Hair follicle dermal papilla cell (primary cell): ENCODE data around the gene WIZ. TPM values are rescaled to one million over a fixed set of nuclear protein-coding genes. Genes with fewer than 3 reads are reported as not detected.

Experiments
- small RNA-seq: library from RNA; depleted of rRNA; stranded (forward); fragments of <200 nt; gene quantifications from one replicate; pipeline ENCODE3, GENCODE V24; 2012
- total RNA-seq: library from RNA; depleted of rRNA; stranded (reverse); fragments of >200 nt; gene quantifications from 2 replicates; pipeline ENCODE4 v1.2.3, GENCODE V29; 2012

WIZ gene
- total RNA-seq, result 15.4 and 17.7 TPM in 2 replicates

GRCh38 chr19:15449620-15450527, at the start of gene WIZ:
WIZ (minus strand) TSS chr19:15449956; CDS start chr19:15448307, 1,649 bp downstream.

GRCh38 chr19:15479391-15480345, 29.9 kb upstream of the WIZ start, which contains the start of gene PGLYRP2:
PGLYRP2 (minus strand) TSS chr19:15479501; CDS start chr19:15479371, 130 bp downstream.

GRCh38 chr19:15464394-15465385, 14.9 kb upstream of the WIZ start, which contains the start of gene RASAL3:
RASAL3 (minus strand) TSS chr19:15464544; CDS start chr19:15464358, 186 bp downstream.

GRCh38 chr19:15418579-15419412, 31.0 kb downstream of the WIZ start, which contains the start of gene AKAP8L:
AKAP8L (minus strand) TSS chr19:15418988; CDS start chr19:15418923, 65 bp downstream.

GRCh38 chr19:15379083-15379998, 70.4 kb downstream of the WIZ start, which contains the start of gene AKAP8:
AKAP8 (minus strand) TSS chr19:15379787; CDS start chr19:15379731, 56 bp downstream.

Small RNAs within 50 kb of the gene (small RNA-seq; reads per million reads assigned to genes)
- not detected for gene MIR1470

Other genes starting within 250 kb of the WIZ start
- gene NOTCH3, start 249.0 kb downstream of the WIZ start, total RNA-seq, result 6.9 and 14.4 TPM in 2 replicates
- 0.32 TPM in 1 of 2 replicates, not detected in the other for gene EPHX3, start 217.5 kb downstream of the WIZ start, total RNA-seq
- 32.1 and 37.3 TPM in 2 replicates for gene BRD4, start 117.4 kb downstream of the WIZ start, total RNA-seq
- 18.0 and 21.4 TPM in 2 replicates for gene AKAP8, start 70.2 kb downstream of the WIZ start, total RNA-seq
- gene AKAP8L, start 31.0 kb downstream of the WIZ start, total RNA-seq, result 64.2 and 75.5 TPM in 2 replicates
- 0.16 TPM in 1 of 2 replicates, not detected in the other for gene RASAL3, start 14.6 kb upstream of the WIZ start, total RNA-seq
- gene PGLYRP2, start 29.5 kb upstream of the WIZ start, total RNA-seq, result not detected in 2 replicates
- not detected in 2 replicates for gene CYP4F22, start 58.6 kb upstream of the WIZ start, total RNA-seq
- not detected in 2 replicates for gene CYP4F8, start 165.3 kb upstream of the WIZ start, total RNA-seq
- not detected in 2 replicates for gene CYP4F3, start 190.9 kb upstream of the WIZ start, total RNA-seq
- not detected in 2 replicates for gene CYP4F12, start 223.1 kb upstream of the WIZ start, total RNA-seq